ENCODE measurements around the gene MYO19.

DNA sequence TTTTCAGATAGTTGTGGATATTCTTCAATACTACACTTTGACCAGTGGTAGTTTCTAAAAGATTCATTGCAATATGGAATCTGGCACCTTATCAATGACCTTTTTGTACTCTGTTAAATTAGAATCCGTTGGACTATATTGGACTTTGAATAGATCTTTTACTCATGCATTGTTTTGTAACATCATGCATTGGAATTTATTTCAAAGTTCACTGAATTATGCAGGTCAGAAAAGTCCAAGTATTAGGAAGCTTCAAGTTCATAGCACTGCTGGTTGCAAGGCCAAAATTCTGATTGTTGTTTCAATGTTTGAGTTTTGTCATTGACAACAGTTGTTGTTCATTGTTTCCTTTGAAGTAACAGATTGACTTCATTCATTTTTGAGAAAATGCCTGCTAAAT lies 49.1 kb upstream of the MYO19 start:
- TF ChIP-seq, protein P1, sequence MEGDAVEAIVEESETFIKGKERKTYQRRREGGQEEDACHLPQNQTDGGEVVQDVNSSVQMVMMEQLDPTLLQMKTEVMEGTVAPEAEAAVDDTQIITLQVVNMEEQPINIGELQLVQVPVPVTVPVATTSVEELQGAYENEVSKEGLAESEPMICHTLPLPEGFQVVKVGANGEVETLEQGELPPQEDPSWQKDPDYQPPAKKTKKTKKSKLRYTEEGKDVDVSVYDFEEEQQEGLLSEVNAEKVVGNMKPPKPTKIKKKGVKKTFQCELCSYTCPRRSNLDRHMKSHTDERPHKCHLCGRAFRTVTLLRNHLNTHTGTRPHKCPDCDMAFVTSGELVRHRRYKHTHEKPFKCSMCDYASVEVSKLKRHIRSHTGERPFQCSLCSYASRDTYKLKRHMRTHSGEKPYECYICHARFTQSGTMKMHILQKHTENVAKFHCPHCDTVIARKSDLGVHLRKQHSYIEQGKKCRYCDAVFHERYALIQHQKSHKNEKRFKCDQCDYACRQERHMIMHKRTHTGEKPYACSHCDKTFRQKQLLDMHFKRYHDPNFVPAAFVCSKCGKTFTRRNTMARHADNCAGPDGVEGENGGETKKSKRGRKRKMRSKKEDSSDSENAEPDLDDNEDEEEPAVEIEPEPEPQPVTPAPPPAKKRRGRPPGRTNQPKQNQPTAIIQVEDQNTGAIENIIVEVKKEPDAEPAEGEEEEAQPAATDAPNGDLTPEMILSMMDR (IDR thresholded peaks at IDR 0.05; ENCODE audit: low read depth, low read length) = no peak
- TF ChIP-seq EZH2phosphoT487 (IDR thresholded peaks at IDR 0.05; ENCODE audit: low read depth) = no peak

Data from OCI-LY3 (cell line).